ENCODE results near the gene NME7.
"Not testable (repeated sequence)": the region's sequence is repeated elsewhere in the genome, so short reads cannot be mapped to it uniquely, and the experiment has no call there.

NME7 gene, protein sequence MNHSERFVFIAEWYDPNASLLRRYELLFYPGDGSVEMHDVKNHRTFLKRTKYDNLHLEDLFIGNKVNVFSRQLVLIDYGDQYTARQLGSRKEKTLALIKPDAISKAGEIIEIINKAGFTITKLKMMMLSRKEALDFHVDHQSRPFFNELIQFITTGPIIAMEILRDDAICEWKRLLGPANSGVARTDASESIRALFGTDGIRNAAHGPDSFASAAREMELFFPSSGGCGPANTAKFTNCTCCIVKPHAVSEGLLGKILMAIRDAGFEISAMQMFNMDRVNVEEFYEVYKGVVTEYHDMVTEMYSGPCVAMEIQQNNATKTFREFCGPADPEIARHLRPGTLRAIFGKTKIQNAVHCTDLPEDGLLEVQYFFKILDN

DNA sequence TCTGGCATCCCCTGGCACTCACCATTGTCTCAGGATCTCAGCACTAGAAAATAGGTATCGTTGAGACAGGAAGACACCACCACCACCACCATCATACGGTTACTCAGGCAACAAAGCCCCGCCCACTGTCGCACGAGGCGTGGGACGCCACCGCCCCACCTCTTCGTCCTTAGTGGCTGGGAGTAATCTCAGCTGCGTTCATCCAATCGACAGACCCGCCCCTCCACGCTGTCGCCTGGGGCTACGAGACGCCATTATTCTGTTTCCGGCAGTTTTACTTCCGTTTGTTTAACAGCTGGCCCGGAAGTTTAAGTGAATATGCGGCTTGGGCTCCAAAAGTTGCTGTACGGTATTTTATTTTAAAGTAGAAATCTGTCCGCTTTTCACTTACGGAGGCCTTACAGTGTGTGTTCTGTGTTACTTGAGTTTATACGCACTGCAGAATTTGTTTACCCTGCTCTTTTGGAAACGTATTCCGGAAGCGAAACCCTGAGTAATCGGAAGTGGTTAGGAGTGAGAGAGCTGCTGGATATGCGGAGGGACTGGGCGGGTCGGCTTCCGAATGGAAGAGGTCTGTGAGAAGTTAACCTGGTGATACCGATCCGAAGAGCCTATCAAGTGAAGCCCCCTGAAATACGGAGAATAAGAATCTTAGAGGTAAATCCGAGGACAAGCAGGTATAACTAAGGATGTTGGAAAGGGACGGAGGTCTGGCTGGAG, at the start of gene NME7, which contains the start of gene BLZF1:
Gene NME7 (minus strand): TSS at position 112 of the 720 bp plus-strand sequence. CDS start 87 bp downstream, at position 25.
Gene BLZF1 (plus strand): TSS at position 510 of the 720 bp plus-strand sequence. CDS start 1,328 bp downstream, outside the sequence.
- TF ChIP-seq, protein P1, sequence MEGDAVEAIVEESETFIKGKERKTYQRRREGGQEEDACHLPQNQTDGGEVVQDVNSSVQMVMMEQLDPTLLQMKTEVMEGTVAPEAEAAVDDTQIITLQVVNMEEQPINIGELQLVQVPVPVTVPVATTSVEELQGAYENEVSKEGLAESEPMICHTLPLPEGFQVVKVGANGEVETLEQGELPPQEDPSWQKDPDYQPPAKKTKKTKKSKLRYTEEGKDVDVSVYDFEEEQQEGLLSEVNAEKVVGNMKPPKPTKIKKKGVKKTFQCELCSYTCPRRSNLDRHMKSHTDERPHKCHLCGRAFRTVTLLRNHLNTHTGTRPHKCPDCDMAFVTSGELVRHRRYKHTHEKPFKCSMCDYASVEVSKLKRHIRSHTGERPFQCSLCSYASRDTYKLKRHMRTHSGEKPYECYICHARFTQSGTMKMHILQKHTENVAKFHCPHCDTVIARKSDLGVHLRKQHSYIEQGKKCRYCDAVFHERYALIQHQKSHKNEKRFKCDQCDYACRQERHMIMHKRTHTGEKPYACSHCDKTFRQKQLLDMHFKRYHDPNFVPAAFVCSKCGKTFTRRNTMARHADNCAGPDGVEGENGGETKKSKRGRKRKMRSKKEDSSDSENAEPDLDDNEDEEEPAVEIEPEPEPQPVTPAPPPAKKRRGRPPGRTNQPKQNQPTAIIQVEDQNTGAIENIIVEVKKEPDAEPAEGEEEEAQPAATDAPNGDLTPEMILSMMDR (IDR thresholded peaks at IDR 0.05): no peak
- H3K9me3 ChIP-seq: no peaks in the 10 kb centered on the region
- H3K4me3 ChIP-seq (ENCODE audit: low read depth in 1 of 2, low read length in 1 of 2): peak within 1 kb of the TSS; percentile 76 to 90
- H3K27ac ChIP-seq: peak within 1 kb of the TSS; percentile 84
- no peaks in the 10 kb centered on the region for H3K27me3 ChIP-seq
- peaks cover 17% of the 10 kb centered on the region for H3K36me3 ChIP-seq
- peaks cover 28 to 33% of the 10 kb centered on the region in 2 experiments for H3K4me1 ChIP-seq (ENCODE audit: control insufficient read depth in 1 of 2, insufficient read depth in 1 of 2, low read depth in 1 of 2, low read length in 1 of 2)

DNA sequence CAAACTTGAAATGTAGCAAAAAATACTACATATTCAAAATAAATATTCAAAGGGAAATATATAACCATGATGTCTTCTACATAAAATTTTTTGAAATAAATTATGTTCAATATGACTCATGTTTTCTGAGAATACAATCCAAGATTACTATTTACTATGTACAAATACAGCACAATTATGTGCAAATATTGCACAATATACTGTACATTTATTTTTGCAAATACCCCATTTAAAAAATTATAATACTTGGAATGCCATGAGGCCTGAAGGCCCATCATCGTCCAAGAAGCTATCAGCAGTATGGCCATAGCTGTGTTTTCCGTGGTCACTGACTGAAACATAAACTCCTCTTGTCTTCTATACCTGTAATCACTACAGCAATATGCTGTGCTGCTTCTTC, 47.4 kb upstream of the NME7 start:
- Histone ChIP-seq H3K9me3 (no peaks in the 10 kb centered on the region), H3K4me1 (ENCODE audit: control insufficient read depth in 1 of 2, insufficient read depth in 1 of 2, low read depth in 1 of 2, low read length in 1 of 2) (no peaks in the 10 kb centered on the region), H3K27ac (no peak overlapping the region), H3K4me3 (ENCODE audit: low read depth in 1 of 2, low read length in 1 of 2) (no peak overlapping the region), H3K27me3 (no peaks in the 10 kb centered on the region), H3K36me3 (no peaks in the 10 kb centered on the region)
- TF ChIP-seq, protein P1 (IDR thresholded peaks at IDR 0.05): no peak

DNA sequence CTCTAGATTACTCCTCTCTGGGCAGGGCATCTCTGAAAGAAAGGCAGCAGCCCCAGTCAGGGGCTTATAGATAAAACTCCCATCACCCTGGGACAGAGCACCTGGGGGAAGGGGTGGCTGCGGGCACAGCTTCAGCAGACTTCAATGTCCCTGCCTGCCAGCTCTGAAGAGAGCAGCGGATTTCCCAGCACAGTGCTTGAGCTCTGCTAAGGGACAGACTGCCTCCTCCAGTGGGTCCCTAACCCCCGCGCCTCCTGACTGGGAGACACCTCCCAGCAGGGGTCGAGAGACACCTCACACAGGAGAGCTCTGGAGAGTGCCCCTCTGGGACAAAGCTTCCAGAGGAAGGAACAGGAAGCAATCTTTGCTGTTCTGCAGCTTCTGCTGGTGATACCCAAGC, 40.7 kb upstream of the NME7 start:
- not testable (repeated sequence) for H3K4me1 ChIP-seq (ENCODE audit: control insufficient read depth in 1 of 2, insufficient read depth in 1 of 2, low read depth in 1 of 2, low read length in 1 of 2); H3K27me3 ChIP-seq

DNA sequence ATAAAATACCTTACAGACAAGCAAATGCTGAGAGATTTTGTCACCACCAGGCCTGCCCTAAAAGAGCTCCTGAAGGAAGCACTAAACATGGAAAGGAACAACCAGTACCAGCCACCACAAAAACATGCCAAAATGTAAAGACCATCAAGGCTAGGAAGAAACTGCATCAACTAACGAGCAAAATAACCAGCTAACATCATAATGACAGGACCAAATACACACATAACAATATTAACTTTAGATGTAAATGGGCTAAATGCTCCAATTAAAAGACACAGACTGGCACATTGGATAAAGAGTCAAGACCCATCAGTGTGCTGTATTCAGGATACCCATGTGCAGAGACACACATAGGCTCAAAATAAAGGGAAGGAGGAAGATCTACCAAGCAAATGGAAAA, 35.0 kb upstream of the NME7 start:
- H3K36me3 ChIP-seq; H3K4me3 ChIP-seq (ENCODE audit: low read depth in 1 of 2, low read length in 1 of 2); H3K4me1 ChIP-seq (ENCODE audit: control insufficient read depth in 1 of 2, insufficient read depth in 1 of 2, low read depth in 1 of 2, low read length in 1 of 2); H3K9me3 ChIP-seq; H3K27ac ChIP-seq; H3K27me3 ChIP-seq: not testable (repeated sequence)

More for the DNA sequence above, 40.7 kb upstream of the NME7 start:
- H3K27ac ChIP-seq; H3K36me3 ChIP-seq; H3K4me3 ChIP-seq (ENCODE audit: low read depth in 1 of 2, low read length in 1 of 2); H3K9me3 ChIP-seq: not testable (repeated sequence)

DNA sequence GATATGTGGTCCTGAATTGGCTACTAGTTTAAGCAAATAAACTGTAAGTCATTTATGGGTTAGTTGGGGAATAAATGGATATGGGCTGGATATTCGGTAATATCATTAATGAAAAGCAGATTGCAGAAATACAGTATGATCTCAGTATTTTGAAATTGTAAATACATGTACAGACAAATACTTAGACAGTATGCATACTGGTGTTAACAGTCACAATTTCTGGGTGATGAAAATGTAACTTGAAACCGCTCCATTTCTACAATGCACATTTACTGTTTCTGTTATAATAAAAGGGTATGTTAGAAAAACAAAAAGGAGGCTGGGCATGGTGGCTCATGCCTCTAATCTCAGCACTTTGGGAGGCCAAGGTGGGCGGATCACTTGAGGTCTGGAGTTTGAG, 28.4 kb upstream of the NME7 start:
- Histone ChIP-seq H3K27me3 (no peaks in the 10 kb centered on the region), H3K36me3 (peaks cover 41% of the 10 kb centered on the region), H3K27ac (no peak overlapping the region), H3K9me3 (no peaks in the 10 kb centered on the region), H3K4me3 (ENCODE audit: low read depth in 1 of 2, low read length in 1 of 2) (no peak overlapping the region), H3K4me1 (ENCODE audit: control insufficient read depth in 1 of 2, insufficient read depth in 1 of 2, low read depth in 1 of 2, low read length in 1 of 2) (no peaks in the 10 kb centered on the region)
- TF ChIP-seq, protein P1 (IDR thresholded peaks at IDR 0.05): no peak

DNA sequence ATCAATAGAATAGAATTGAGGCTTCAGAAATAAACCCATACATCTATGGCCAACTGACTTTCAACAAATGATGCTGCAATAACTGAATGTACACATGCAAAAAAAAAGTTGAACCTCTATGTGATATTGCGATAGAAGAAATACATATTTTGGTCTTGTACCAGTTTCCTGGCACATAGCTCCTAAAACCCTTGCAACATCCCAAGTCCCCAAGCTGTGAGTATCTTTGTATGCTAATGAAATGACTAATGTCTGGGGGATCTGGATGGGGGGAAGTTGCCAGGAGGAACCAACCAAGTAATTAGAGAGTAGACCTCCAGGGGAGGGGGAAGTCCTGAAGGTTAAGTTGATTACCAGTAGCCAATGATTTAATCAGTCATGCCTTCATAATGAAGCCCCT, 24.8 kb upstream of the NME7 start:
- Histone ChIP-seq H3K36me3 (peaks cover 70% of the 10 kb centered on the region), H3K27me3 (no peaks in the 10 kb centered on the region), H3K27ac (no peak overlapping the region), H3K9me3 (no peaks in the 10 kb centered on the region), H3K4me3 (ENCODE audit: low read depth in 1 of 2, low read length in 1 of 2) (no peak overlapping the region), H3K4me1 (ENCODE audit: control insufficient read depth in 1 of 2, insufficient read depth in 1 of 2, low read depth in 1 of 2, low read length in 1 of 2) (no peaks in the 10 kb centered on the region)
- TF ChIP-seq, protein P1 (IDR thresholded peaks at IDR 0.05): no peak
